GM12874 (cell line): Measurements from ENCODE around the gene SPART.

Experiments used
- TF ChIP-seq, protein P1 (sequence below): IDR thresholded peaks from 2 replicates; pipeline ENCODE4 v1.5.1; 2011; ENCODE audit warnings: low read depth, mild to moderate bottlenecking, control low read depth, low read length, moderate library complexity; ENCODE audit not compliant: insufficient read depth

The SPART gene

GRCh38 chr13:36370108-36370429 is 23.9 kb upstream of the SPART start:
- TF ChIP-seq, protein P1, sequence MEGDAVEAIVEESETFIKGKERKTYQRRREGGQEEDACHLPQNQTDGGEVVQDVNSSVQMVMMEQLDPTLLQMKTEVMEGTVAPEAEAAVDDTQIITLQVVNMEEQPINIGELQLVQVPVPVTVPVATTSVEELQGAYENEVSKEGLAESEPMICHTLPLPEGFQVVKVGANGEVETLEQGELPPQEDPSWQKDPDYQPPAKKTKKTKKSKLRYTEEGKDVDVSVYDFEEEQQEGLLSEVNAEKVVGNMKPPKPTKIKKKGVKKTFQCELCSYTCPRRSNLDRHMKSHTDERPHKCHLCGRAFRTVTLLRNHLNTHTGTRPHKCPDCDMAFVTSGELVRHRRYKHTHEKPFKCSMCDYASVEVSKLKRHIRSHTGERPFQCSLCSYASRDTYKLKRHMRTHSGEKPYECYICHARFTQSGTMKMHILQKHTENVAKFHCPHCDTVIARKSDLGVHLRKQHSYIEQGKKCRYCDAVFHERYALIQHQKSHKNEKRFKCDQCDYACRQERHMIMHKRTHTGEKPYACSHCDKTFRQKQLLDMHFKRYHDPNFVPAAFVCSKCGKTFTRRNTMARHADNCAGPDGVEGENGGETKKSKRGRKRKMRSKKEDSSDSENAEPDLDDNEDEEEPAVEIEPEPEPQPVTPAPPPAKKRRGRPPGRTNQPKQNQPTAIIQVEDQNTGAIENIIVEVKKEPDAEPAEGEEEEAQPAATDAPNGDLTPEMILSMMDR: no peak

- TF ChIP-seq, protein P1: no peak
These were observed 23.3 kb upstream of the SPART start for GRCh38 chr13:36369268-36370107.

DNA sequence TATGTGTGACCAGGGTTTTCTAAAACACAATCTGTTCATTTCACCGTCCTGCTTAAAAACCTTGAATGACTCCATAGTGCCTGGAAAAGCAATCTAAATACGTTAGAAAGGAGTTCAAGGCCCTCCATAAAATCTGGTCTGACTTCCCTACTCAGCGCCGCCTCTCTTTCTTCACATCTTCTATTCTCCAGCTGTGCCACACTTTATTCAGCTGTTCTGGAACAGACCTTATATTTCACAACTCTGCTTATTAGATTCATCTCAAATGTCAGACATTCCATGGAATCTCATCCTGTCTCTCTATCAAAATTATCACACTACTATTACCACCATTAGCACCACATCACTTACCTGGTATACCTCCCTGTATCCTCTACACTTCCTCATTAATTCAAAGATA is 19.8 kb upstream of the SPART start:
- TF ChIP-seq, protein P1: no peak

- TF ChIP-seq, protein P1: no peak
These were observed 17.2 kb upstream of the SPART start for GRCh38 chr13:36363366-36363863.

DNA sequence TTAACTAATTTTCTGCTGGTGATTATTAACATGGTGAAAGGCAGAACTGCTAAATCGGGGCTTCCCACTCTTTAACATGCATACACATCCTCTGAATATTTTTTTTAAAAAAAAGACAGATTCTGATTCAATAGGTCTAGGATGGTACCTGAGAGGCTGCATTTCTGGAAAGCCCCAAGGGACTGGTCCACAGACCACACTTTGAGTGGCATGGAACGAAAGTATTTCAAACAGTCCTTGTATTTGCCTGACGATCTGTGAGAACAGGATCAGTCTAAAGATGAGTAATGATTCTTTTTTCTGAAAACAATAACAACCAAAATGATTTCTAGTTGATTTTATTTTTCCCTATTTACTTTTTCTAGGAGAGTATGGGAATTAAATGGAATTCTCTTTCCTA is 16.7 kb upstream of the SPART start:
- TF ChIP-seq, protein P1: no peak

DNA sequence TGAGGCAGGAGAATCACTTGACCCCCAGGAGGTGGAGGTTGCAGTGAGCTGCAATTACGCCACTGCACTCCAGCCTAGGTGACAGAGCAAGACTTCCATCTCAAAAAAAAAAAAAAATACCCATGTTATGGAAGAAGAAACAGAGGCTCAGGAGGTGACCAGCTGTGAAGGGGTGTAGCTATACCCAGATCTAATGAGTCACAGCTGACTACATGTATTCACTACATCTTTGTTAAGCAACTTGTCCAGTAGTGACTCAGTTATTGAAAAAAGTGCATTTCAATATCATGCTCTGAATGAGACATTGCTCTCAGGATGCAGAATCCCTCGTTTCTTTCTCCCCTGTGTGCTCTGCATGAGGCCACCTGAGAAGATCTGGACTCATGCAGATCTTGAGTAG is 16.1 kb upstream of the SPART start:
- TF ChIP-seq, protein P1: no peak

GRCh38 chr13:36360903-36361302 is 14.7 kb upstream of the SPART start:
- TF ChIP-seq, protein P1: no peak
